Esophagus muscularis mucosa (tissue), 4 donors: ENCODE data around the gene MAMDC2.
"Not testable (repeated sequence)": the region's sequence is repeated elsewhere in the genome, so short reads cannot be mapped to it uniquely, and the experiment has no call there.

Experiments
- CTCF ChIP-seq, 3 experiments: fragments of 200-600 bp in 2 of 3; fragments of 450-650 bp in 1 of 3; sonication (generic) in 2 of 3; IDR thresholded peaks; one replicate each; pipeline ENCODE4 v1.5.1; 2017 to 2019; ENCODE audit warnings: antibody characterized with exemption in 3 of 3, mild to moderate bottlenecking in 2 of 3, moderate library complexity in 1 of 3
- EP300 ChIP-seq: sonication (generic); formaldehyde crosslinking; IDR thresholded peaks from one replicate; pipeline ENCODE4 v1.6.1; 2017; ENCODE audit warnings: antibody characterized with exemption
- POLR2A ChIP-seq: fragments of 450-650 bp; IDR thresholded peaks from one replicate; pipeline ENCODE4 v1.6.1; 2017; ENCODE audit warnings: antibody characterized with exemption, moderate library complexity, mild to moderate bottlenecking, low read depth

- not testable (repeated sequence) for TF ChIP-seq POLR2A; EP300; CTCF (IDR thresholded peaks at IDR 0.05)
Measured at GRCh38 chr9:70234208-70234607, 190.6 kb downstream of the MAMDC2 start.
